T-helper 17 cell (primary cell): ENCODE measurements around the gene SEC22A. TPM values are rescaled to one million over a fixed set of nuclear protein-coding genes. Genes with fewer than 3 reads are reported as not detected.

Source experiments
- ATAC-seq: fragments of 150-1000 bp; cut with Tn5 transposase; 2 replicates; pipeline ENCODE4 v1.10.0; 2021; ENCODE audit warnings: mild to moderate bottlenecking, moderate library complexity
- DNase-seq, 3 donors: peaks; one replicate each; pipeline versions ENCODE4 v3.0.0 to v3.0.0-alpha.2; 2020 to 2021
- H3K9me3 ChIP-seq: one replicate; pipeline ENCODE4 v1.7.0; 2013; ENCODE audit warnings: low read length, mild to moderate bottlenecking; ENCODE audit not compliant: control insufficient read depth, poor library complexity, severe bottlenecking
- H3K27ac Mint-ChIP-seq: one replicate; pipeline ENCODE4 v1.8.0; 2022; ENCODE audit warnings: mild to moderate bottlenecking, moderate library complexity, mixed read lengths
- H3K27me3 Mint-ChIP-seq: one replicate; pipeline ENCODE4 v1.8.0; 2022; ENCODE audit warnings: mixed read lengths
- H3K36me3 Mint-ChIP-seq: one replicate; pipeline ENCODE4 v1.8.0; 2022; ENCODE audit warnings: low read depth, mixed read lengths
- H3K4me1 Mint-ChIP-seq: one replicate; pipeline ENCODE4 v1.8.0; 2022; ENCODE audit warnings: mild to moderate bottlenecking, mixed read lengths
- H3K4me3 Mint-ChIP-seq: one replicate; pipeline ENCODE4 v1.8.0; 2022; ENCODE audit warnings: mild to moderate bottlenecking, moderate library complexity, mixed read lengths
- total RNA-seq, 4 donors: library from RNA in 2 of 4; stranded (reverse) in 2 of 4; gene quantifications; one replicate each; pipeline ENCODE4 v1.2.3 and lab custom pipeline; 2022 to 2026

The SEC22A gene
- total RNA-seq, 2 donors from 2014 or later = 17.2 to 19.2 TPM

DNA sequence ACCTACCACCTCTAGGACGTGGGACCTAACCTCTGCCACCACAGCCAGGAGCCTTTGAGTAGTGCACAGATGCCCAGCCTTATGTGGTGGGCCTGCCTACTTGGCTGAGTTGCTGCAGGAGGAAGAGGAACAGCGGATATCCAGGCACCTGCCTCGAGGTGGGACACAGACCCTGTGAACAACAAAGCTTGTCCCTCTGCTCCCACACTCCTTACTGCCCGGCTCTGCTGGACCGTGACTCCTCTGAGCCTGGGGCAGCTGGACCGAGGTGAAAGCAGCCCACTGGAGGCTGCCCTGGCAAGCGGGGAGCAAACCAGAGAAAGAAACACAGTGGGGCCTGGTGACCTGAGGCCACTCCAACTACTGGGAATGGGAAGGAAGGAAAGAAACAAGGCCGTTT, 97.8 kb downstream of the SEC22A start:
- H3K27ac Mint-ChIP-seq = no peak overlapping the region
- peaks cover 20% of the 10 kb centered on the region for H3K27me3 Mint-ChIP-seq

DNA sequence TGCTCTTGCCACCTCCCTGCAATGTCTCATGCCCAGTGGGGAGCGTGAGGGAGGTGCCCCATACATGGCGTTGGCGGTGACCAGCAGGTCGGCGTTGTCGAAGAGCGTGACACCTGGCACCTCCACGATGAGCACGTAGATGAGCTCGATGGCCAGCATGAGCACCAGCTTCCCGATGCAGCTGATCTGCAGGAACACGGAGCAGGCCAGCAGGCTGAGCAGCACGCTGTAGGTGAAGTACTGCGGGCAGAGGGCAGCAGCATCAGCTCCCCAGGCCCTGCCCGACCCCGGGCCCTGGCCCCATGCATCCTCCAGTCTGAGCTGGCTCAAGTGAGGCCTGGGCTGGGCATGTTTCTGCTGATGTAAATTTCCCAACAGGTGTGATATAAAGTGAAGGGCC, 98.3 kb downstream of the SEC22A start:
- H3K9me3 ChIP-seq = no peaks in the 10 kb centered on the region
- Mint-ChIP-seq H3K4me3 (no peak overlapping the region), H3K4me1 (no peaks in the 10 kb centered on the region), H3K27ac (no peak overlapping the region), H3K27me3 (peaks cover 20% of the 10 kb centered on the region), H3K36me3 (no peaks in the 10 kb centered on the region)
- no peak for DNase-seq
- ATAC-seq = no peak

More for the DNA sequence above, 97.8 kb downstream of the SEC22A start:
- no peak overlapping the region for H3K4me3 Mint-ChIP-seq
- no peak for ATAC-seq
- no peaks in the 10 kb centered on the region for H3K9me3 ChIP-seq
- no peaks in the 10 kb centered on the region for H3K4me1 Mint-ChIP-seq
- H3K36me3 Mint-ChIP-seq = no peaks in the 10 kb centered on the region
- no peak for DNase-seq

DNA sequence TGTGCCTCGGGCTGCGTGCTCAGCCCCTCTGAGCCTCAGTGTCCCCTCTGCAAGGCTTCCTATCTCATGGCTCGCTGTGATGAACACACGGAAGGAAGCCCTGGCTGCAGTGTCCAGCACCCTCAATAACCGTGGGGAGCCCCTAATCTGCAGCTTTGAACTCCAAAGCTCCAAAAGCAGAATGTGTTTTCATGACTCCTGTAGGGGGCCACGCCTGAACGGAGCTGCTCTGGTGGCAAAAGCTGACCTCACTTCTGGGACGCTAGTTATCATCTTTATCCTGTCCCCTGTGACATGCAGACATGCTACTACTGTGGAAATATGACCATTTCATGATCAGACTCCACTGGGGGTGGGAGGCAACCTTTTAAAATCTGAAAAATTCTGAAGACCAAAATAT, 98.8 kb downstream of the SEC22A start:
- H3K9me3 ChIP-seq = no peaks in the 10 kb centered on the region
- no peaks in the 10 kb centered on the region for H3K4me1 Mint-ChIP-seq
- DNase-seq = no peak
- H3K27me3 Mint-ChIP-seq = peaks cover 23% of the 10 kb centered on the region
- no peaks in the 10 kb centered on the region for H3K36me3 Mint-ChIP-seq
- H3K4me3 Mint-ChIP-seq = no peak overlapping the region
- no peak for ATAC-seq
- no peak overlapping the region for H3K27ac Mint-ChIP-seq

DNA sequence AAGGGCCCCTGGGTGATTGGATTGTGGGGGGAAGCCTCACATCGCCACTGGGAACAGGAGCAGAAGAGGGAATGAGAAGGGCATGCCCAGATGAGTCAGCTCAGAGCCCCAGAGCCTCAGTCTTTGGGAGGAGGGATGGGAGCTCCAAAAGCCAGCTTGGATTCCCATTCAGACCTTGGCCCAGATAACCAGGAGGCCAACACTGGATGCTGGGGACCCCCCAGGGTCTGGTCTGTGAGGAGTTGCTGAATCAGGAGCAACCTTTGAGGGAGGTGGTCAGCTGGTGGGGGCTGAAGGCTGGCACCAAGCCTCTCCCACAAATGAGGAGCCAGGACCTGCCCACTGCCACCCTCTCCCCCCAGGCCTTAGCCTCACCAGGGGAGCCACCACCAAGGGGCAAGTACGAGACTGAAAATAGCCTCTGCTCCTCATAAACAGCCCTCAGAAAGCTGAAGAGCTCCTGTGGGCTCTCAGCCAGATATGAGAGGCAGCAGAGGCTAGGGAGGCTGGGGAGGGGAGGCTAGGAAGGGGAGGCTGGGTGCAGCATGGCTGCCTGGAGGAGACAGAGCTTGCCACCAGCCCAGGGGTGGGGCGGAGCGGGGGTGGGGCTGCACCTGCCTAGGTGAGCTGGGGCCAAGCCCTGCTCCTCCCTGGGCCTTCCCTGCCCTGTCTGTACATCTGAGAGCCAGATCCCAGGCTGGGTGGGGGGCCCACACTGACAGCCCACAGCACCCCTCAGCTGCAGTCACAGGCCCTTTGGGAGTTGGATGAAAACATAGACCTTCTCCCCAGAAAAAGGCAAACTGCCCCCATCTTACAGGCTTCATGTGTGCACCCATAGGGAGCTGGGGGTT, 99.8 kb downstream of the SEC22A start:
- peaks cover 30% of the 10 kb centered on the region for H3K27me3 Mint-ChIP-seq

DNA sequence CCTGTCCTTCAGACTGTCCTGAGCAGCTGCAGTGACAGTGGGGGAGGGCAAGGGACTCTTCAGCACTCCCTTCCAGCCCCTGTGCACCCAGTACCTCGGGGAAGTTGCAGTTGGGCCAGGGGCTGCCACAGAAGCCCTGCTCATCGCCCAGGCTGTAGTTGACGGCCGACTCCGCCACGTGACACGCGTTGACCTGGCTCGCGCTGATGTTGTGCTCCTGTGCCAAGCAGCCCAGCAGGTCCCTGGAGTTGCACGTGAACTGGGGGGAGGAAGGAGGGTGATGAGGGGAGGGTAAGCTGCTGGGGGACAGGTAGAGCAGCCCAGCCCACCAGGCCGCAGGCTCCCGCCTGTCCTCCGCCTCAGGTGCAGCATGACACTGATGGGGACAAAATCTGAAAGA, 101.2 kb downstream of the SEC22A start:
- Mint-ChIP-seq H3K27me3 (peaks cover 30% of the 10 kb centered on the region), H3K27ac (no peak overlapping the region), H3K4me3 (no peak overlapping the region), H3K4me1 (no peaks in the 10 kb centered on the region), H3K36me3 (no peaks in the 10 kb centered on the region)
- no peak for DNase-seq
- H3K9me3 ChIP-seq = no peaks in the 10 kb centered on the region
- ATAC-seq = no peak

More for the DNA sequence above, 99.8 kb downstream of the SEC22A start:
- Mint-ChIP-seq H3K4me3 (no peak overlapping the region), H3K27ac (no peak overlapping the region), H3K36me3 (no peaks in the 10 kb centered on the region), H3K4me1 (no peaks in the 10 kb centered on the region)
- ATAC-seq (no peak), DNase-seq (no peak)
- H3K9me3 ChIP-seq = no peaks in the 10 kb centered on the region

DNA sequence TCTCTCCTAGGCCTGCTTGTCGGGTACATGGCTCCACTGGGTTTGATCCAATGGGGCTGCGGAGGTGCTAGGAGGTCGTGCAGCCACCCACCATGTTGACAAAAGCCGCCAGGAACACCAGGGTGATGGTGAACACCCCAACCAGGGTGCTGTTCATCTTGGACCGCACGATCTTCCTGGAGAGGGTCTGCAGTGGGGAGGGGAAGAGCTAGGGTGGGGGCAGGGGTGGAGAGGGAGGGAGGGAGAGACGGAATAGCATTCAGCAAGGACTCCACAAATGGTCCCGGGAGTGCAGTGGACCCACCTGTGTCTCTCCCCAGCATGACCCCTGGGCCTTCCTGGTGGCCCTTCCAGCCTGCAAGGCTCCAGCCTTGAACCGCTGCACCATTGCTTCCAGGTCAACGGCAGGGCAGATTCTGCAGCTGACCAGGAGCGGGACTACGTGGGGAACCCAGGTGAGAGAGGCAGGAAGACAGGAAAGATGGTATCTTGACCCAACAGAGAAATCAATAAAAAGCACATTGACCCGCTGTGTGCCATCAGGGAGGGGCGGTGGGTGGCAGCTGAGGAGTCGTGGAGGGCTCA, 102.3 kb downstream of the SEC22A start:
- ATAC-seq (no peak), DNase-seq (no peak)
- Mint-ChIP-seq H3K4me3 (no peak overlapping the region), H3K27me3 (peaks cover 34% of the 10 kb centered on the region), H3K27ac (no peak overlapping the region), H3K4me1 (peaks cover 2% of the 10 kb centered on the region), H3K36me3 (no peaks in the 10 kb centered on the region)
- H3K9me3 ChIP-seq = no peaks in the 10 kb centered on the region

DNA sequence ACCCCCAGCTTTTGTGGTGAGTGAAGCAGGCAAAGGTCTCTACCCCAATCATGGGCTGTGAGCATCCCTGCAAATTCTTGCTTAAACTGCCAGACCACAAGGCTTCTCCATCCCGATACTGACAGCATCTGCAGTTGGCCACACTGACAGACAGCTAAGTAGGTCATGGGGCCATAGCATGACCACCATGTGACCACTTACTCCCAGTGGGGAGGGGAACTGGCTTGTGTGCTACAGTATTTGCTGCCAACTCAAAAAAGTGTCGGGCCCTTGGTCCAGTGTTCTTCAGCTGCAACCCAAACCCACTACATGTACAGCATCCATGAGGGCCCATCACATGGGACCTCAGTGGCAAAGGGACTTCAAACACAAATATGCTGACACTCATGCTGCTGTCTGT, 103.4 kb downstream of the SEC22A start:
- DNase-seq (no peak), ATAC-seq (no peak)
- Mint-ChIP-seq H3K4me1 (peaks cover 4% of the 10 kb centered on the region), H3K27me3 (peaks cover 40% of the 10 kb centered on the region), H3K27ac (no peak overlapping the region), H3K36me3 (no peaks in the 10 kb centered on the region), H3K4me3 (no peak overlapping the region)
- no peaks in the 10 kb centered on the region for H3K9me3 ChIP-seq

DNA sequence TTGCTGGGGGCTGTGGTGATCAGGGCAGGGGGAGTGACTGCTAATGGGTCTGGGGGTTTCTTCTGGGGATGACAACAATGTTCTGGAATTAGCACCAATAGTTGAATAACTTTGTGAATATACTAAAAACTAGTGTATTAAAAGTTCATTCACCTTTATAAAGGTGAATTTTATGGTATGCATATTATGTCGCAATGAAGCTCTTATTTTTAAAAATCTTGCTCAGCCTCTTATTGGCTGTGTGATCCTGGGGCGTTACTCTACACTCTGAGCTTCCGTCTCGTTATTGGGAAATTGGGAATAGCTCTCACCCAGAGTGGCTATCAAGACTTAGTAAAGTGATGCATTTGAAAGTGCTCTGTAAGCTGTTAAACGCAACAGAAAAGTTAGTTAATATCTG, 105.3 kb downstream of the SEC22A start:
- ATAC-seq (no peak), DNase-seq (no peak)
- Mint-ChIP-seq H3K36me3 (no peaks in the 10 kb centered on the region), H3K27me3 (peaks cover 40% of the 10 kb centered on the region), H3K4me1 (peaks cover 4% of the 10 kb centered on the region), H3K27ac (no peak overlapping the region), H3K4me3 (no peak overlapping the region)
- H3K9me3 ChIP-seq = no peaks in the 10 kb centered on the region

DNA sequence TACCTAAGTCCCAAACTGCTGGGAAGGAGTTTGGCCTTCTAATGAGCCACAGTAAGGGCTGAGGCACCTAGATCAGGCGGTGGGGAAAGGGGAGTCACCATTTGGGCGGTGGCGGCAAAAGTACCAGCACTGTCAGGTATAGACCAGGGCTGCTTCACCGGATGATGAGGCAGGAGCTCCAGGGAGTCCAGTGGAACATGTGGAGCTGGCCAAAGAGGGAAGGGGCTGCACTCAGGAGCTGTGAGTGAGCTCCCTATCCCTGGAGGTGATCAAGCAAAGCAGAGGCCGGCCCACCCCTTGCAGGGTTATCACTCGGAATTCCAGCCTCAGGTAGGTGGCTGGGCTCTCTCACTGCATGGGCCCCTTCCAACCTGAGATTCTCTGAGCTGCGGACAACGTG, 108.4 kb downstream of the SEC22A start:
- H3K36me3 Mint-ChIP-seq = peaks cover 3% of the 10 kb centered on the region
- H3K9me3 ChIP-seq = no peaks in the 10 kb centered on the region
- no peak overlapping the region for H3K4me3 Mint-ChIP-seq
- no peak for ATAC-seq
- no peak for DNase-seq
- peaks cover 42% of the 10 kb centered on the region for H3K27me3 Mint-ChIP-seq
- peaks cover 4% of the 10 kb centered on the region for H3K4me1 Mint-ChIP-seq
- no peak overlapping the region for H3K27ac Mint-ChIP-seq

DNA sequence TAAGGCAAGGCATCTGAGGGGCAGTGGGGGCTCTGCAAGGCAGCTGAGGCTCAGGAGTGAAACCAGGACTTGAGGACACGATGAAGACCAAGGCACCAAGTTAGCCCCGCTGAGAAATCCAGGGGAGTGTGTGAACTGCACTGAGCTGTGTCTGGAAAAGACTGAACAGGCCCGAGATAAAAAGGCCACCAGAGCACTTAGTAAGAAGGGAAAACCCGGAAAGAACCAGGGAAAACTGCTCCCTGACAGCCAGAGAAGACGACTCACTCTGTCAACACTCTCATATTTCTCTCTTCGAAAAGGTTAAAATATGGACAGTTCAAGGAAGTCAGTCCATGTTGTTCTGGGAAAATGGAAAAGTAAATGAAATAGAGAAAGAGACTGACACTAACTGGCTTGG, 109.0 kb downstream of the SEC22A start:
- H3K4me3 Mint-ChIP-seq = no peak overlapping the region
- DNase-seq = no peak
- peaks cover 4% of the 10 kb centered on the region for H3K4me1 Mint-ChIP-seq
- no peak overlapping the region for H3K27ac Mint-ChIP-seq
- H3K36me3 Mint-ChIP-seq = peaks cover 3% of the 10 kb centered on the region
- no peaks in the 10 kb centered on the region for H3K9me3 ChIP-seq
- ATAC-seq = no peak
- peaks cover 40% of the 10 kb centered on the region for H3K27me3 Mint-ChIP-seq

DNA sequence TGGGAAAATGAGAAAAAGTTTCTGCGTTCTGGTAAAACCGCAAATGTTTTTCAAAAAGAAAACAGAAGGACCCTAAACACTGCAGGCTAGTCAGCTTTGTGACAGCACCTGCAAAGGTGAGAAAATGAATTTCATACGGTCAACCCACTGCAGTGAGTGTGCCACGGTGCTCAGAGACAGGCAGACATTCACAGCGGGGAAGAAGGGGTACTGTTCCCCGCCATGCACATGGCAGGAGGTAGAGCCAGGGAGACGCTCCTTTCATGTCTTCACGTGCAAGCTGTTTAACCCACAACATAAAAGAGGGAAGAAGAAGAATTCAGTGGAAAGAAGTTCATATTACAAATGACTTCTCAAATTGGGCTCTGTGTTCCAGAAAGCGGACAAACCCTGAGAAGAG, 109.5 kb downstream of the SEC22A start:
- Mint-ChIP-seq H3K27ac (no peak overlapping the region), H3K36me3 (peaks cover 3% of the 10 kb centered on the region), H3K4me3 (no peak overlapping the region), H3K27me3 (peaks cover 40% of the 10 kb centered on the region), H3K4me1 (peaks cover 4% of the 10 kb centered on the region)
- ATAC-seq (no peak), DNase-seq (no peak)
- H3K9me3 ChIP-seq = no peaks in the 10 kb centered on the region

DNA sequence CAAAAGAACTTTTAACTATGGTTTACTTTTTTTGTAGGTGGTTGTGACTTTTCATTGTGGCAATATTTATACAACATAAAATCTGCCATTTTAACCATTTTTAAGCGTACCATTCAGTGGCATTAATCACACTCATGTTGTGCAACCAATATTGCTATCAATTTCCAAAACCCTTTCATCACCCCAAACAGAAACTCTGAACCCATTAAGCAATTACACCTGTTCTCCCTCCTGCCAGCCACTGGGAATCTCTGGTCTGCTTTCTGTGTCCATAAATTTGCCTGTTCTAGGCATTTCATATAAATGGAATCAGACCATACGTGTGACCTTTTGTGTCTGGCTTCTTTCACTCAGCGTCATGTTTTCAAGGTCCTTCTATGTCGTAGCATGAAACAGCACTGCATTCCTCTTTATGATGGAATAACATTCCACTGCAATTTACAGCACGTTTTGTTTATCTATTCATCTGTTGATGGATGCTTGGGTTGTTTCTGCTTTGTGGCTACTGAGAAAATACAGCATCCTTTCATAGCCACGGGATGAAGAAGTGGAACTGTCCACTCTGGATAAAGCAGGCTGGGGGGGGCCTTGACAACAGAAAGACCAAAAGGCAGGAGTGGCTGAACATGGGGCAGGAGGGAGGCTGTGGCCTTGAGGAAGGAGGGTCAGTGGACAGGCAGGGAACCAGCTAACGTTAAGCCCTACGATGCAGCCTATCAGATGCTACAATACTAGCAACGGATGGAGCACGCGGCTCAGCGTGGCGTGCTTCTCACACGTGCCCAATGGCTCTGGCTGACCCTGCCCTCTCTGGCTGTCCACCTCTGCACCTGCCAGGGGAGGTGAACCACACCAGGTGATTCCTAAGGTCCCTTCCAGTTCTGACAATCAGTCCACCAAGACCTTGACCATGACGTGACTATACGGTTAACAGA, 110.9 kb downstream of the SEC22A start:
- H3K36me3 Mint-ChIP-seq = peaks cover 7% of the 10 kb centered on the region
- no peaks in the 10 kb centered on the region for H3K9me3 ChIP-seq
- no peak overlapping the region for H3K4me3 Mint-ChIP-seq
- DNase-seq = no peak
- no peak for ATAC-seq
- H3K27me3 Mint-ChIP-seq = peaks cover 54% of the 10 kb centered on the region
- no peak overlapping the region for H3K27ac Mint-ChIP-seq
- peaks cover 4% of the 10 kb centered on the region for H3K4me1 Mint-ChIP-seq

DNA sequence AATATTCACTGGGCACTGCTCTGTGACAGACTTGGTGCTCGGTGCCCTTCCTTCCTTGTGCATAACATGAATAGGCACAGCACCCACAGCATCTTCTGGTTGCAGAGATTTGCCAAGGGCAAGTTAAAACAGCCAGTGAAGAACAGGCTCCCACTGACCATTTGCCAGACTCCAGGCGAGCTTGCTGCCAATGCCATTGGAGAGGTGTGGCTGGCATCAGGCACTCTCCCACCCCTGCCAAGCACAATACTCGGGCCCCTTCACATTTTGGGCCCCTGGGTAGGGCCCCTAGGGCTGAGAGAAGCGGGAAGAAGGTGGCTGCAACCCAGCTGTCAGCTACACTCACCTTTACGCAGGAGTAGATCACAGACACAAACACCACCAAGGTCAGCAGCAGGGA, 112.1 kb downstream of the SEC22A start:
- ATAC-seq (no peak), DNase-seq (no peak)
- Mint-ChIP-seq H3K4me1 (peaks cover 2% of the 10 kb centered on the region), H3K4me3 (no peak overlapping the region), H3K27me3 (peaks cover 63% of the 10 kb centered on the region), H3K27ac (no peak overlapping the region), H3K36me3 (peaks cover 7% of the 10 kb centered on the region)
- no peaks in the 10 kb centered on the region for H3K9me3 ChIP-seq
